Heart left ventricle (tissue), 13 donors: Measurements from ENCODE around the gene BCKDK.

Experiments
- CTCF ChIP-seq, 12 donors: fragments of 200-600 bp; sonication (generic) in 4 of 12; IDR thresholded peaks; one replicate each; pipeline versions ENCODE4 v1.5.0 to v1.8.0; 2018 to 2022; ENCODE audit warnings: antibody characterized with exemption in 12 of 12, mild to moderate bottlenecking in 5 of 12
- POLR2A ChIP-seq, 2 donors: fragments of 450-650 bp; IDR thresholded peaks; one replicate each; pipeline ENCODE4 v1.6.1; 2017; ENCODE audit warnings: antibody characterized with exemption in 2 of 2, mild to moderate bottlenecking in 2 of 2, moderate library complexity in 2 of 2
- donor health status: ischemic (EF 13 %, LVEDD 7.1; RV severe dilation, severe dysfunction).
- donor health status: DM: no; HTN: yes; CAD: no.
- donor health status: DM: no; HTN: no; CAD: no.
- donor health status: ischemic (EF 25% LVEDD 6.9; RV normal size, moderate dysfunction).
- donor health status: ischemic (EF 25% LVEDD 5.7; RV mildly dilated, moderate dysfunction).
- donor health status: ischemic (EF 35%, LVEDD 5.7; RV mildly dilated, moderate dysfunction).
- donor health status: nonischemic (EF 11% LVEDD 7.7; RV severe dilation, severe dysfunction).
- donor health status: DM: yes; HTN: yes; CAD: no.
- donor health status: PGD.
- donor health status: ischemic (EF 29% LVEDD 5.4; RV normal size, mild dysfunction).
- donor health status: nonischemic (EF 23%, LVEDD 6.1; RV moderate dilation, normal function).

- TF ChIP-seq CTCF (IDR thresholded peaks at IDR 0.05): no peak
- TF ChIP-seq POLR2A (IDR thresholded peaks at IDR 0.05): no peak
These were observed 5.2 kb downstream of the BCKDK start for GRCh38 chr16:31113121-31114120.
